Progenitor cell of endocrine pancreas (in vitro differentiated cells): Measurements from ENCODE around the gene NME7. TPM values are rescaled to one million over a fixed set of nuclear protein-coding genes. Genes with fewer than 3 reads are reported as not detected.

Experiments
- DNase-seq: peaks from one replicate; pipeline ENCODE4 v3.0.0; 2021; ENCODE audit warnings: low spot score; ENCODE audit not compliant: unreplicated experiment
- H3K27ac Mint-ChIP-seq: 2 replicates; pipeline ENCODE4 v1.8.0; 2021; ENCODE audit warnings: mild to moderate bottlenecking, moderate library complexity, mixed read lengths
- H3K27me3 Mint-ChIP-seq: 2 replicates; pipeline ENCODE4 v1.8.0; 2021; ENCODE audit warnings: mixed read lengths
- H3K36me3 Mint-ChIP-seq: 2 replicates; pipeline ENCODE4 v1.8.0; 2022; ENCODE audit warnings: mixed read lengths; ENCODE audit not compliant: insufficient read depth
- H3K4me1 Mint-ChIP-seq: 2 replicates; pipeline ENCODE4 v1.8.0; 2021; ENCODE audit warnings: low read depth, mixed read lengths
- H3K4me3 Mint-ChIP-seq: 2 replicates; pipeline ENCODE4 v1.8.0; 2021; ENCODE audit warnings: low read depth, mild to moderate bottlenecking, moderate library complexity, mixed read lengths
- H3K9me3 Mint-ChIP-seq: 2 replicates; pipeline ENCODE4 v1.8.0; 2021; ENCODE audit warnings: low read depth, mixed read lengths
- CTCF ChIP-seq: fragments of 200-600 bp; sonication (generic); IDR thresholded peaks from one replicate; pipeline ENCODE4 v1.5.0; 2021; ENCODE audit warnings: antibody characterized with exemption, mild to moderate bottlenecking; ENCODE audit not compliant: unreplicated experiment
- total RNA-seq: library from RNA; stranded (reverse); gene quantifications from 2 replicates; pipeline ENCODE4 v1.2.1, GENCODE V29; 2021

The NME7 gene
- total RNA-seq, 1 donor from 2014 or later, result 32.7 TPM

GRCh38 chr1:169235568-169235967, 132.0 kb downstream of the NME7 start:
- Mint-ChIP-seq H3K4me1 (peaks cover 10% of the 10 kb centered on the region), H3K4me3 (no peak overlapping the region), H3K27ac (no peak overlapping the region), H3K27me3 (no peaks in the 10 kb centered on the region), H3K36me3 (peaks cover 5% of the 10 kb centered on the region), H3K9me3 (no peaks in the 10 kb centered on the region)
- TF ChIP-seq CTCF, result no peak
- DNase-seq, result no peak

GRCh38 chr1:169234780-169235179, 132.8 kb downstream of the NME7 start:
- H3K27me3 Mint-ChIP-seq, result no peaks in the 10 kb centered on the region
- H3K9me3 Mint-ChIP-seq, result no peaks in the 10 kb centered on the region
- peaks cover 10% of the 10 kb centered on the region for H3K4me1 Mint-ChIP-seq
- H3K27ac Mint-ChIP-seq, result no peak overlapping the region
- peaks cover 6% of the 10 kb centered on the region for H3K36me3 Mint-ChIP-seq
- H3K4me3 Mint-ChIP-seq, result no peak overlapping the region
- no peak for DNase-seq
- no peak for TF ChIP-seq CTCF

GRCh38 chr1:169217636-169218035, 150.0 kb downstream of the NME7 start:
- Mint-ChIP-seq H3K4me1 (no peaks in the 10 kb centered on the region), H3K9me3 (peaks cover 3% of the 10 kb centered on the region), H3K27ac (no peak overlapping the region)

DNA sequence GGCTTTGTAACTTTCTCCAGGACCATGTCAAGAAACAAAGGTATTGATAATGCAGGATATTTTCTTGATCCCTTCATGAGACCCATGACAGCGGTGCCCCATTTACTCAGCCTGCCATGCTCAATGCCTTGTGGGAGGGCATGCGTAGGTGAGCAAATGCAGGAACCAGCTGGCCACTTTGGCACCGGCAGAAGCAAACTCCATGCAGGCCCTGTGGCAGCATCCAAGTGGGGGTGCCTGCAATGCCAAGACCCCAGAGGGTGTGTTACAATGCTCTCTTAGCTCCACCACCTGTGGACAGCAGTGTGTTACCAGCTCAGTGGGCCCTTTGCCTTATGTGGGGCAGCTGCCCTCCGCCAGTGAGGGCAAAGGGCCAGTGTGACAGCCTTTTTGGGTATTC, 153.0 kb downstream of the NME7 start:
- no peak for TF ChIP-seq CTCF
- no peak for DNase-seq

More at GRCh38 chr1:169217636-169218035, 150.0 kb downstream of the NME7 start:
- no peak for TF ChIP-seq CTCF
- Mint-ChIP-seq H3K27me3 (no peaks in the 10 kb centered on the region), H3K4me3 (no peak overlapping the region), H3K36me3 (peaks cover 5% of the 10 kb centered on the region)
- no peak for DNase-seq

DNA sequence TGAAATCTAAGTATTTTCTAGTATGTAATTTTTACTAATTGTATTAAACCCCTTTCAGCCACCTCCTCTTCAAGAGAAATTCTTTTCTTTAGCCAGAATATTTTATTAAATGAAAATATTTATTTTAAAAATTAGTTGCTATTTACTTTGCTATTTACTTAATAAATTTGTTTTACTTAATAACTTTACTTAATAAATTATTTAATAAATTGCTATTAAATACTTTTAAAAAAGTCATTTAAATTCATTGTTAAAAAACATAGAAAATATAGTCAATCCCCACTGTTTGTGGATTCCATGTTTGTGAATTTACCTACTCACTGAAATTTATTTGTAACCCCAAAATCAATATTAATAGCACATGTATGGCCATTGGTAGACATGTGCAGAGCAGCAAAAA, 155.5 kb downstream of the NME7 start:
- no peaks in the 10 kb centered on the region for H3K27me3 Mint-ChIP-seq
- no peak for DNase-seq
- H3K4me3 Mint-ChIP-seq, result no peak overlapping the region
- peaks cover 3% of the 10 kb centered on the region for H3K9me3 Mint-ChIP-seq
- no peak overlapping the region for H3K27ac Mint-ChIP-seq
- peaks cover 2% of the 10 kb centered on the region for H3K36me3 Mint-ChIP-seq
- TF ChIP-seq CTCF, result no peak
- no peaks in the 10 kb centered on the region for H3K4me1 Mint-ChIP-seq

More for the DNA sequence above, 153.0 kb downstream of the NME7 start:
- Mint-ChIP-seq H3K9me3 (peaks cover 3% of the 10 kb centered on the region), H3K4me1 (no peaks in the 10 kb centered on the region), H3K27me3 (no peaks in the 10 kb centered on the region), H3K4me3 (no peak overlapping the region), H3K36me3 (peaks cover 5% of the 10 kb centered on the region), H3K27ac (no peak overlapping the region)
